Esophagus squamous epithelium (tissue), 5 donors: Measurements from ENCODE around the gene CTTNBP2. TPM values are rescaled to one million over a fixed set of nuclear protein-coding genes. Genes with fewer than 3 reads are reported as not detected.

Source experiments
- DNase-seq: peaks from one replicate; lab custom pipeline; 2025; lab: John Stamatoyannopoulos, UW
- H3K27ac ChIP-seq, 4 donors: fragments of 200-600 bp; sonication (generic); one replicate each; pipeline ENCODE4 v1.5.1; 2016 to 2019; ENCODE audit warnings: mild to moderate bottlenecking in 1 of 4
- H3K27me3 ChIP-seq, 4 donors: fragments of 200-600 bp; sonication (generic); 1 replicate in 3 of 4; 2 replicates in 1 of 4; pipeline versions ENCODE4 v1.5.1 to v1.6.0; 2017 to 2021; ENCODE audit warnings: antibody characterized with exemption in 1 of 4
- H3K36me3 ChIP-seq, 3 donors: fragments of 200-600 bp; sonication (generic); one replicate each; pipeline ENCODE4 v1.5.1; 2016 to 2019
- H3K4me1 ChIP-seq, 3 donors: fragments of 200-600 bp; sonication (generic); one replicate each; pipeline ENCODE4 v1.5.1; 2017 to 2019
- H3K4me3 ChIP-seq, 4 donors: fragments of 200-600 bp; sonication (generic); 1 replicate in 3 of 4; 2 replicates in 1 of 4; pipeline ENCODE4 v1.5.1; 2016 to 2019; ENCODE audit warnings: mild to moderate bottlenecking in 2 of 4, moderate library complexity in 1 of 4
- H3K9me3 ChIP-seq, 3 donors: fragments of 200-600 bp; sonication (generic); one replicate each; pipeline ENCODE4 v1.5.1; 2016 to 2019
- POLR2A ChIP-seq, 4 donors: fragments of 450-650 bp; IDR thresholded peaks; one replicate each; pipeline ENCODE4 v1.6.1; 2017; ENCODE audit warnings: antibody characterized with exemption in 4 of 4, mild to moderate bottlenecking in 4 of 4, moderate library complexity in 3 of 4
- WGBS, 2 donors: methylation state at CpG; one replicate each; pipeline ENCODE4 v1.1.5; 2018; 5-methylcytosine and 5-hydroxymethylcytosine counted together
- intact Hi-C: fragments of 100-400 bp; cut with DNase I; formaldehyde crosslinking; loops from one replicate; pipeline ENCODE4 v1.15.0; 2022
- total RNA-seq, 4 donors: library from RNA; depleted of rRNA; stranded (reverse); fragments of >200 nt; gene quantifications; one replicate each; pipeline ENCODE4 v1.1.0, GENCODE V29; 2016
- TF ChIP-seq, protein P1 (sequence below), 6 experiments: fragments of 450-650 bp in 4 of 6; fragments of 200-600 bp in 2 of 6; sonication (generic) in 2 of 6; IDR thresholded peaks; one replicate each; pipeline ENCODE4 v1.5.1; 2016 to 2019; ENCODE audit warnings: antibody characterized with exemption in 6 of 6, mild to moderate bottlenecking in 4 of 6, moderate library complexity in 4 of 6
- donor health status: DM: yes; HTN: yes; CAD: no.

CTTNBP2 gene
- total RNA-seq, 4 donors from 2014 or later = 8.5 to 31.5 (median 19.6) TPM

- TF ChIP-seq, protein P1, sequence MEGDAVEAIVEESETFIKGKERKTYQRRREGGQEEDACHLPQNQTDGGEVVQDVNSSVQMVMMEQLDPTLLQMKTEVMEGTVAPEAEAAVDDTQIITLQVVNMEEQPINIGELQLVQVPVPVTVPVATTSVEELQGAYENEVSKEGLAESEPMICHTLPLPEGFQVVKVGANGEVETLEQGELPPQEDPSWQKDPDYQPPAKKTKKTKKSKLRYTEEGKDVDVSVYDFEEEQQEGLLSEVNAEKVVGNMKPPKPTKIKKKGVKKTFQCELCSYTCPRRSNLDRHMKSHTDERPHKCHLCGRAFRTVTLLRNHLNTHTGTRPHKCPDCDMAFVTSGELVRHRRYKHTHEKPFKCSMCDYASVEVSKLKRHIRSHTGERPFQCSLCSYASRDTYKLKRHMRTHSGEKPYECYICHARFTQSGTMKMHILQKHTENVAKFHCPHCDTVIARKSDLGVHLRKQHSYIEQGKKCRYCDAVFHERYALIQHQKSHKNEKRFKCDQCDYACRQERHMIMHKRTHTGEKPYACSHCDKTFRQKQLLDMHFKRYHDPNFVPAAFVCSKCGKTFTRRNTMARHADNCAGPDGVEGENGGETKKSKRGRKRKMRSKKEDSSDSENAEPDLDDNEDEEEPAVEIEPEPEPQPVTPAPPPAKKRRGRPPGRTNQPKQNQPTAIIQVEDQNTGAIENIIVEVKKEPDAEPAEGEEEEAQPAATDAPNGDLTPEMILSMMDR (IDR thresholded peaks at IDR 0.05) = no peak
- intact Hi-C loops = no loop called here
- Histone ChIP-seq H3K9me3 (no peaks in the 10 kb centered on the region), H3K27ac (no peak overlapping the region), H3K36me3 (peaks cover 0 to 6% (median 0%) of the 10 kb centered on the region in 3 donors), H3K4me1 (no peaks in the 10 kb centered on the region), H3K4me3 (no peak overlapping the region), H3K27me3 (no peaks in the 10 kb centered on the region)
- DNase-seq = no peak
These were observed 166.2 kb downstream of the CTTNBP2 start for GRCh38 chr7:117707080-117707479.

GRCh38 chr7:117706210-117706609 lies 167.0 kb downstream of the CTTNBP2 start:
- intact Hi-C loops = no loop called here
- WGBS, 2 donors = 47 to 56% methylated on average over 2 of the region's 2 CpGs
- DNase-seq = no peak
- Histone ChIP-seq H3K9me3 (no peaks in the 10 kb centered on the region), H3K27ac (no peak overlapping the region), H3K36me3 (no peaks in the 10 kb centered on the region), H3K4me3 (no peak overlapping the region), H3K27me3 (no peaks in the 10 kb centered on the region), H3K4me1 (no peaks in the 10 kb centered on the region)
- TF ChIP-seq, protein P1 (IDR thresholded peaks at IDR 0.05) = no peak
- no peak for TF ChIP-seq POLR2A (IDR thresholded peaks at IDR 0.05)

- intact Hi-C loops = no loop called here
- 72 to 78% methylated on average over 4 of the region's 4 CpGs for WGBS, 2 donors
- no peaks in the 10 kb centered on the region for H3K9me3 ChIP-seq
- no peak overlapping the region for H3K27ac ChIP-seq
- H3K4me3 ChIP-seq = no peak overlapping the region
- no peaks in the 10 kb centered on the region for H3K4me1 ChIP-seq
- no peak for DNase-seq
- no peaks in the 10 kb centered on the region for H3K27me3 ChIP-seq
- H3K36me3 ChIP-seq = no peaks in the 10 kb centered on the region
- no peak for TF ChIP-seq POLR2A (IDR thresholded peaks at IDR 0.05)
- TF ChIP-seq, protein P1 (IDR thresholded peaks at IDR 0.05) = no peak
These were observed 167.6 kb downstream of the CTTNBP2 start for GRCh38 chr7:117705630-117706029.

GRCh38 chr7:117704063-117704462 lies 169.2 kb downstream of the CTTNBP2 start:
- Histone ChIP-seq H3K27ac (no peak overlapping the region), H3K4me3 (no peak overlapping the region), H3K36me3 (no peaks in the 10 kb centered on the region), H3K4me1 (no peaks in the 10 kb centered on the region), H3K27me3 (no peaks in the 10 kb centered on the region), H3K9me3 (no peaks in the 10 kb centered on the region)
- no peak for TF ChIP-seq POLR2A (IDR thresholded peaks at IDR 0.05)
- TF ChIP-seq, protein P1 (IDR thresholded peaks at IDR 0.05) = no peak
- WGBS, 2 donors = 55 to 64% methylated on average over 3 of the region's 3 CpGs
- intact Hi-C loops = no loop called here
- DNase-seq = no peak

GRCh38 chr7:117698018-117698417 lies 175.2 kb downstream of the CTTNBP2 start:
- intact Hi-C loops = no loop called here
- H3K27ac ChIP-seq = no peak overlapping the region
- no peaks in the 10 kb centered on the region for H3K36me3 ChIP-seq
- H3K4me3 ChIP-seq = no peak overlapping the region
- no peak for DNase-seq
- WGBS, 2 donors = 11 to 37% methylated on average over 2 of the region's 2 CpGs
- no peaks in the 10 kb centered on the region for H3K27me3 ChIP-seq
- no peaks in the 10 kb centered on the region for H3K9me3 ChIP-seq
- peaks cover 0 to 13% (median 0%) of the 10 kb centered on the region in 3 donors for H3K4me1 ChIP-seq
- no peak for TF ChIP-seq POLR2A (IDR thresholded peaks at IDR 0.05)
- TF ChIP-seq, protein P1 (IDR thresholded peaks at IDR 0.05) = no peak
